GM18498 (cell line): ENCODE results near the gene CD101.

Experiments used
- ATAC-seq: cut with Tn5 transposase; IDR thresholded peaks from one replicate; pipeline ENCODE4 v1.9.1; 2021; ENCODE audit warnings: mild to moderate bottlenecking, moderate library complexity; ENCODE audit not compliant: unreplicated experiment

CD101 gene

DNA sequence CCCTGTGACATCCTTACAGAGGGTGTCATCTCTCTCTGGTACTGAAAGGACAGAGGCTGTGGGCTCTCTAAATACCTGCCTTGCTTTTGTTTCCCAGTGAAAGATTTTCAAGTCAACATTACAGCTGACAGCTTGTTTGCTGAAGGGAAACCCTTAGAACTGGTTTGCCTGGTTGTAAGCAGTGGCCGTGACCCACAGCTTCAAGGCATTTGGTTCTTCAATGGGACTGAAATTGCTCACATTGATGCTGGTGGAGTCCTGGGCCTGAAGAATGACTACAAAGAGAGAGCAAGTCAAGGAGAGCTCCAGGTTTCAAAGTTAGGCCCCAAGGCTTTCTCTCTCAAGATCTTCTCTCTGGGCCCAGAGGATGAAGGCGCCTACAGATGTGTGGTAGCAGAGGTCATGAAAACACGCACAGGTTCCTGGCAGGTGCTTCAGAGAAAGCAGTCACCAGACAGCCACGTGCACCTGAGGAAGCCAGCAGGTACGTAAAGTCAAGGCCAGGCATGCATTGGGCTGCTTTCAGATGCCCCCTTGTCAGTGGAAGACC lies 11.8 kb downstream of the CD101 start:
- no peak for ATAC-seq

DNA sequence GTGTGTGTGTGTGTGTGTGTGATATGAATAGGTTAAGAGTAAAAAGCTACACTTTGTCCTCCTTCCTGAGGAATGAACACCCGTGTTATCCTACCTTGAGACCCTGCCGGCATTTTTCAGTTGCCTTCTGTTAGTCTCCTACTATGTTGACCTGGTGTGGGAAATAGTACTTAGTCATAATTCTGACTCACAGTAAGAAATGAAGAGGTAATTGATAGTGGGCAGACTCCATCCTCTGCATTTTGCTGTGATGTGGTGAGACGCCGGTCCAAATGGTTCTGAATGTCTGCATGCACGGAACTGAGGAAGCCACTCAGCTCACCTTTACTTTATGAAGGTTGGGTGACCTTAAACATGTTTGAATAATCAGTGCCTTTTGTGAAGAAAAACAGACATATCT lies 12.6 kb downstream of the CD101 start:
- no peak for ATAC-seq

DNA sequence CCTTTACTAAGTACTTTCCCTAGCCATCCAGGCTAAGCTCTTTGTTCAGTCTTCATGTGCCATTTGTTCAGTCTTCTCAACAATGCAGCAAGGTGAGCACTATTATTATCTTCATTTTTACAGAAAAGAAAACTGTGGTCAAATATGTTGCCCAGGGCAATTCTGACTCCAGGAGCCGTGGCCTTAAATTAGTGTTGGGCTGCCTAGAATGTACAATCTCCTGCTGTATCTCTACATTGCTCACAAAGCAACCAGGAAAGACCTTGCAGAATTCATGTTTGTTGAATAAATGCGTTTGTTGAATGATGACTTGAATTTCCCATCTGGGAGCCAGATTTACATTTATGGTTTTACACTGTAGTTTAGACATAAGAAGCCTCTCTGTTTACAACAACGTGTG lies 14.2 kb downstream of the CD101 start:
- no peak for ATAC-seq

DNA sequence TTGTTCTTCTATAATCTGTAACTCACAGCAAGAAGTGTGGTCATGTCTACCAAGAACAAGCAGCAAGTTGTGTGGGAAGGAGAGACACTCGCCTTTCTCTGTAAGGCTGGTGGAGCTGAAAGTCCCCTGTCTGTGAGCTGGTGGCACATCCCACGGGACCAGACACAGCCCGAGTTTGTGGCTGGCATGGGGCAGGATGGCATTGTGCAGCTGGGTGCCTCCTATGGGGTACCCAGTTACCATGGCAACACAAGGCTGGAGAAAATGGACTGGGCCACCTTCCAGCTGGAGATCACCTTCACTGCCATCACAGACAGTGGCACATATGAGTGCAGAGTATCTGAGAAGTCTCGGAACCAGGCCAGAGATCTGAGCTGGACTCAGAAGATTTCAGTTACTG lies 15.5 kb downstream of the CD101 start:
- no peak for ATAC-seq

DNA sequence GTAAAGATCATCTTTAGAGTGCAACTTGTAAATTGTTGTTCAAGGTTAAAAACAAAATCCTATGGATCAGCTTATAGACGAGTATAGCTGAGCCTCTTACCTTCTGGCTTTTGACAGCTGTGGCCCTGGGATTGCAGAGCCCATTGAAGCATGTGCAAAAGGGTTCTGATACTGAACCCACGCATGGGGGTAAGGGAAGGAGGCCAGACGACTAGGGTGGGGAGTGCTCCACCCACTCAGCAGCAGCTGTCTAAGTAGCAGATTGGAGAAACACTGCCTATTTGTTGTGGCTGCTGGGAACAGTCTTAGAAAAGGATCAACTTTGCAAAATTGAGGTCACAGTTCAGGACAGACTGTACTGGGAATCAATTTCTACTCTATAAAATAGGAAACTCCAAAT lies 16.1 kb downstream of the CD101 start:
- ATAC-seq, result peak; percentile 71

GRCh38 chr1:117020526-117021156 lies 19.1 kb downstream of the CD101 start:
- no peak for ATAC-seq

GRCh38 chr1:117022114-117022513 lies 20.6 kb downstream of the CD101 start:
- ATAC-seq, result no peak

- no peak for ATAC-seq
Observed at GRCh38 chr1:117025568-117025967, 24.0 kb downstream of the CD101 start.

GRCh38 chr1:117026361-117026760 lies 24.8 kb downstream of the CD101 start:
- ATAC-seq, result no peak

GRCh38 chr1:117029685-117030084 lies 28.1 kb downstream of the CD101 start:
- no peak for ATAC-seq

GRCh38 chr1:117030271-117030877 lies 28.8 kb downstream of the CD101 start:
- no peak for ATAC-seq

DNA sequence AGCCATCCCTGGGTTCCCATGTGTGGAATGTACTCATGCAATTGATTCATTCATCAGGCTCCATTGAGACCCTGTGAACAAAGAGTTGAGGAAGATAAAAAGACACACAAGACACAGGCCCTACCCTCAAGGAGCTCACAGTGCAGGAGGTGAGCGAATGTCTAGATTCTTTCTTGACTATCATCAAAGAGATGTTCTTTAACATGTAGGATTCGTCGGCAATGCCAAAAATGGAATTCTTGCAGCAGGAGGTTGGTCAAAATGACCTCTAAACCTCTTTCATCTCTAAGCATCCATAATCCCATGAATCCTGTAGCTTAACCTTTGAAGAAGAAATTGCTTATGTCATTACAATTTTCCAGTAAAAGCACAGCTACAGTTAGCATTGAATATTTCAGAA lies 30.7 kb downstream of the CD101 start:
- no peak for ATAC-seq

DNA sequence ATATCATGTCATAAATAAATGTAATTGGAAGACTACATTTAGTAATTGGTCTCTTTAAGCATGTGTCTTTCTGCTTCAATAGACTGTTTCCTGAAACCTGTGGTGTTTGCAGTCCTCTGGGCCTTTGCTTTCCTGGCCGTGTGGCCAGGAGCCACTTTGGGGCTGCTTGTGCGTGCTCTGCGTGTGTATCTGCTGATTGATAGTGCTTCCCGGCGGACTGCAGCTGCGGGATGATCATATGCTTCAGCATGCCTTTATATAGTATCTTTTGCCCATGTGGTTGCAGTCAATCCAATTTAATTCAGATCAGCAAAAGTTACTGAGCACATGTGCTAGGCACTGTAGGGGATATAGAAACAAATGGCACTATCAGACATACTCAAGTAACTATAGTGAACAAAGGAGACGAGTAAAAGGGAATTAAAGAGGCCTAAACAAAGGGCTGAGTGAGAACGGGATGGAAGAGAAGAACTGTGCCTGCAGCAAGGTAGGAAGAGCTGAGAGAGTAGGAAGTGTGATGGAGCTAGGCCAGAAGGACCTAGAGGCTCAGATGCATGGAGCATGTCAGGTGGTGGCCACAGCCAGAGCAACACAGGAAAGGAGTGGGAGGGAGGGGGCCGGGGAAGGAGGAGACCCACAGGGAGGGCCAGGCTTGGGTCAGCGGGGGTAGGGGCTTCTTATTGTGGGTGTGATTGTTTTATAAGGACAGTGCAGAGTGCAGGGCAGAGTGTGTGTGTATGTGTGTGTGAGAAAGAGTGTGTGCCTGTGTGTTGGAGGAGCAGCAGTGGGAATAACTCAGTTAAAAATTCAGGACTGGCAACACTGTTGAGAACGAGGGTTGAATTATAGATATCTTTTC lies 31.4 kb downstream of the CD101 start:
- no peak for ATAC-seq

DNA sequence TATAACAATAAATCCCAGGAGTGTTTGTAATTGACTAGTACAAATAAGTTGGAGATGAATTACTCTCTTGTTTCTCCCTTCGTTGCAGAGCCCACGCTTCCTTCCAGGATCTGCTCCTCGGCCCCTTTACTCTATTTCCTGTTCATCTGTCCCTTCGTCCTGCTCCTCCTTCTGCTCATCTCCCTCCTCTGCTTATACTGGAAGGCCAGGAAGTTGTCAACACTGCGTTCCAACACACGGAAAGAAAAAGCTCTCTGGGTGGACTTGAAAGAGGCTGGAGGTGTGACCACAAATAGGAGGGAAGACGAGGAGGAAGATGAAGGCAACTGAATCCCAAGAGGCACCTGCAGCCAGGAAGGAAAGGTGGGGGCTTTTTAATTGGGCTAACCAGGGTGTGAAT lies 32.2 kb downstream of the CD101 start:
- no peak for ATAC-seq

DNA sequence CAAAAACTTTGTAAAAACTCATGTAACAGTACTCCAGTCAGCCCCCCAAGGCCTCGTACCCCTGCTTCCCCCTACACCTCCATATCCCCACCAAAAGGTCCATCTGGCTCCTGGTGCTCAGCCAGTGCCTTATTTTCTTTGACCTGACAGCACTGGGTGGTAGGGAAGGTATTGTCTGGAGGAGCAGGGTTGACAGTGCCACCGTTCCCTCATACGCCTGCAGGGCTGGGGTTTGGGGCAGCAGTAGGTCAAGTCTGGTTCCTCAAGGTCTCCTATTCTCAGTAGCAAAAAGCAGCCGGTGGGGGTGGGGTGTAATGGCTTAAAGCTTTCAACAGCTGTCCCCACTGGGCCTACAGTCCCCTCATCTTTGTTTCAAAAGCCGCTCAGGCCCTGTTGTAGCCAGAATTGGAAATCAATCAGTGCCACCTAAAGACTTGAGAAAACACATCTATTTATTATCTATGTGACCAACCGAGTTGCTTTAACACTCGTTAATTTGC lies 33.3 kb downstream of the CD101 start:
- no peak for ATAC-seq

DNA sequence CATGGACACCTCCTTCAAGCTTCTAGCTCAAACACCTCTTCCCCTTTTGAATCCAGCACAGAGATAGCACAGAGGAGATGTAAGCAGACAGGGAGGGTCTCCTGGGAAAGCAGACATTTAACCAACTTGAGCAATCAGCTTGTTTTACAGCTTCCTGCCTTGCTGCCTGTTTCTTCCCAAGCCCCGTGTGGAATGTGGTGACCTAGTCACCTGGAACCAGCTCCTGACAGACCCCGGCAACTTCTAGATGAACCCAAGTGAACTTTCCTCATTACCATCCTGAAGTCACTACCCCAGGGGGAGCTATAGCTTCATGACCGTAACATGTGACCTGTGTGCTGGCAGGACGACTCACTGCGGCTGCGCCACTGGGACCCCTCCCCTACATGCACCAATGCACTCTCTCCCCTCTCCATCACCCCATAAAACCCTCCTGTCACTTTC lies 34.5 kb downstream of the CD101 start:
- no peak for ATAC-seq

DNA sequence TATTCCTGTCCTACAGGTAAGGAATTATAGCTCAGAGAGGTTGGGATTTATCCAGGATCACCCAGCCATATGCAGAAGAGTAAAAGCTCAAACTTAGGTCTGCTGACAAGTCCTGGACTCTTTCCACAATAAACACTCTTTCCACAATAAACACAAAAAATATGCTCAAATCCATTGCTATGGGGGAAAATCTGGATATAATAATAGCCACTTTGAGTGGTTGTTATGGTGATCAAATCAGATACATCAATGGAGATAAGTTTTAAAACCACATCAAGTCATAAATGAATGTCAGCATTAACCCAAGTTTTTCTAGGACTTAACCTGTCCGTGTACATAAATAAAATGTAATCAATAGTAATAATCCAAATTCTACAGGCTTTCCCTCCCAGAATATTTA lies 36.2 kb downstream of the CD101 start:
- no peak for ATAC-seq

- ATAC-seq, result no peak
Observed at GRCh38 chr1:117038236-117038635, 36.7 kb downstream of the CD101 start.

GRCh38 chr1:117044217-117044616 lies 42.7 kb downstream of the CD101 start:
- no peak for ATAC-seq

DNA sequence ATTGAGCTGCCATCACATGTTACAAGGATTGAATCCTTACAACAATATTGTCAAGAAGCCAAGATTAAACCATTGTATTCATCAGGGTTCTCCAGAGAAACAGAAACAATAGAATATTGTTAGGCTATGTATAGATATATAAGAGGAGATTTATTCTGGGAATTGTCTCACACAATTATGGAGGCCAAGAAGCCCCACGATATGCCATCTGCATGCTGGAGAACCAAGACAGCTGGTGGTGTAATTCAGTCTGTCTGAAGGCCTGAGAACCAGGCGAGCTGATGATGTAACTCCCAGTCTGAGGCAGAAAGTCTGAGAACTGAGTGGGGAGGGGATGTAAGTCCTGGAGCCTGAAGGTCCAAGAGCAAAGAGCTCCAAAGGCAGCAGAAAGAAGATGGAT lies 44.1 kb downstream of the CD101 start:
- ATAC-seq, result no peak

DNA sequence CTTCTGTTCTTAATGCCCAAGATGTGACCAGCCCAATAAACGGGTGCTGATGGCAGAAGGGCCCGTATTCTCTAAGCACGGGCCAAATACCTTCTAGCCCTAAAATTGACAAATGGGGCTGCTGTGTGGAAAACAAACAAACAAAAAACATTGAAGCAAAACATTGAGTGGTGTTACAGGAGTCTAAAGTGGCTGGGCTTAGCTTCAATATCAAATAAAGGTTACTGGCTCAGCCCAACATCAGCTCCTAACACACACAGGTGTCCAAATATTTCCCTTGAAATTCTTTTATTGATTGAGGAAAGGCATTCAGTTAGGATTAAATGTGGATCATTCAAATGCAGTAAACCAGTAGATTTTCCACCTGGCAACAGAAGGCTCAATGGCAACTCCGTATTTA lies 45.2 kb downstream of the CD101 start:
- ATAC-seq, result no peak

DNA sequence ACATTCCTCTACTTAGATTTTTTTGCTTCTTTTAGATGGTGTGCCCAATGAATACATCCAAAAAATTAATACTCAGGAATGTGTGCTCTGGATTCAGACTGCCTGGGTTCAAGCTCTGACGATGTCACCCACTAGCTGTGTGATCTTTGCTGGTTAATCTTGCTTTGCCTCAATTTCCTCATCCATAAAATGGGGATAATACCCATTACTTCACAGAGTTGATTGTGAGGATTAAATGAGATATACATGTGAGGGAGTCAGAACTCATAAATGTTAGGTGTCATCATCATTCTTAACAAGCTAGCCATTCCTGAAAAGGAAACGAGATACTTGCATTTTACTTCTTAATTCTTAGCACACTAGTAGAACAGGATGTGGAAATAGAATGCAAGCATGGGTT lies 45.7 kb downstream of the CD101 start:
- ATAC-seq, result no peak
